CD4-positive, alpha-beta memory T cell (primary cell): ENCODE measurements around the gene MRM2. TPM values are rescaled to one million over a fixed set of nuclear protein-coding genes. Genes with fewer than 3 reads are reported as not detected.

Experiments
- CTCF ChIA-PET: fragments of 350-600 bp; sonication (Branson Sonifier 250); formaldehyde crosslinking; loops from one replicate; lab custom pipeline; 2021; ENCODE audit warnings: inconsistent platforms; ENCODE audit not compliant: partially characterized antibody; lab: Charles Lee
- POLR2A ChIA-PET: fragments of 350-600 bp; sonication (Branson Sonifier 250); formaldehyde crosslinking; loops from one replicate; lab custom pipeline; 2021; ENCODE audit not compliant: partially characterized antibody; lab: Charles Lee
- DNase-seq, 5 donors: peaks; one replicate each; pipeline versions ENCODE4 v3.0.0 to v3.0.0-alpha.2; 2020 to 2022; ENCODE audit warnings: mixed read lengths in 1 of 5
- H3K27ac ChIP-seq: one replicate; pipeline ENCODE4 v1.7.0; 2013; ENCODE audit warnings: low read depth, low read length
- H3K27me3 ChIP-seq: 2 replicates; pipeline ENCODE4 v1.7.0; 2013; ENCODE audit warnings: mild to moderate bottlenecking, low read length, moderate library complexity; ENCODE audit not compliant: insufficient read depth
- H3K36me3 ChIP-seq: 2 replicates; pipeline ENCODE4 v1.7.0; 2013; ENCODE audit warnings: mild to moderate bottlenecking, low read length, moderate library complexity; ENCODE audit not compliant: insufficient read depth
- H3K4me1 ChIP-seq: 2 replicates; pipeline ENCODE4 v1.7.0; 2013; ENCODE audit warnings: mild to moderate bottlenecking, low read length, moderate library complexity; ENCODE audit not compliant: insufficient read depth
- H3K4me3 ChIP-seq, 2 donors: one replicate each; pipeline ENCODE4 v1.7.0; 2013; ENCODE audit warnings: low read length in 2 of 2, mild to moderate bottlenecking in 1 of 2
- H3K9me3 ChIP-seq, 2 donors: one replicate each; pipeline ENCODE4 v1.7.0; 2013; ENCODE audit warnings: low read length in 2 of 2, control low read depth in 1 of 2; ENCODE audit not compliant: control insufficient read depth in 1 of 2
- H3K27ac Mint-ChIP-seq, 7 donors: one replicate each; pipeline ENCODE4 v1.8.0; 2020 to 2021; ENCODE audit warnings: mixed read lengths in 7 of 7, mild to moderate bottlenecking in 6 of 7, inconsistent platforms in 3 of 7, moderate library complexity in 3 of 7
- H3K27me3 Mint-ChIP-seq, 2 donors: one replicate each; pipeline ENCODE4 v1.8.0; 2020 to 2021; ENCODE audit warnings: mixed read lengths in 2 of 2
- H3K36me3 Mint-ChIP-seq, 2 donors: one replicate each; pipeline ENCODE4 v1.8.0; 2020 to 2021; ENCODE audit warnings: mixed read lengths in 2 of 2, inconsistent platforms in 1 of 2, mild to moderate bottlenecking in 1 of 2
- H3K4me1 Mint-ChIP-seq, 4 donors: one replicate each; pipeline ENCODE4 v1.8.0; 2020 to 2021; ENCODE audit warnings: mixed read lengths in 4 of 4, mild to moderate bottlenecking in 1 of 4
- H3K4me3 Mint-ChIP-seq, 8 donors: one replicate each; pipeline ENCODE4 v1.8.0; 2020 to 2021; ENCODE audit warnings: mixed read lengths in 8 of 8, mild to moderate bottlenecking in 7 of 8, moderate library complexity in 6 of 8, inconsistent platforms in 3 of 8
- H3K9me3 Mint-ChIP-seq, 8 donors: one replicate each; pipeline ENCODE4 v1.8.0; 2020 to 2021; ENCODE audit warnings: mixed read lengths in 8 of 8, mild to moderate bottlenecking in 5 of 8, inconsistent platforms in 3 of 8, moderate library complexity in 1 of 8
- intact Hi-C: fragments of 100-400 bp; cut with micrococcal nuclease; formaldehyde crosslinking; loops from one replicate; pipeline ENCODE4 v1.15.1; 2023
- polyA plus RNA-seq, 2 donors: library from polyadenylated mRNA; unstranded; fragments of 300-500 nt; fragmentation: Illumina TruSeq; gene quantifications; one replicate each; pipeline ENCODE4 v1.2.3, GENCODE V29; 2021
- total RNA-seq, 2 experiments: library from RNA; stranded (reverse); gene quantifications; one replicate each; pipeline ENCODE4 v1.2.3, GENCODE V29; 2021

MRM2 gene
- total and polyA plus RNA-seq, 4 experiments from 2014 or later, result 17.4 to 32.9 (median 24.0) TPM

DNA sequence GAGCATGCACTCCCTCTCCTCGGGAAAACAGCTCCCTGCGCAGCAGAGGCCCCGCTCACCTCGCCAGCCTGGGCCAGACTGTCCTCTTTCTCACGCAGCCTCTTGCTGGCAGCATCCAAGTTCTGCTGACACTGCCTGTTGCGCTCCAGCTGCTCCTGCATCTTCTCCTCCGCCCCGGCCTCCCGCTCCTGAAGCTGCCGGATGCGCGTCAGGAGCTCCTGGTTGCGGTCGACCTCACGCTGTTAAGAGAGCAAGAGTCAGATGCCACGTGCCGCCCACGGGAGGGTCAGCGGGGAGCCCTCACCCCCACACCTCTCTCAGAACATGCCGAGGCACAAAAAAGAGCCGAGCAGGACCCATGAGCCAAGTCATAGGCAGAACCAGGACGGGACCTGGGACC is 19.5 kb downstream of the MRM2 start:
- Mint-ChIP-seq H3K27me3 (no peaks in the 10 kb centered on the region), H3K27ac (no peak overlapping the region), H3K4me3 (no peak overlapping the region), H3K36me3 (peaks cover 28 to 48% of the 10 kb centered on the region in 2 donors), H3K9me3 (no peaks in the 10 kb centered on the region), H3K4me1 (peaks cover 0 to 10% (median 6%) of the 10 kb centered on the region in 4 donors)
- Histone ChIP-seq H3K36me3 (peaks cover 22% of the 10 kb centered on the region), H3K9me3 (no peaks in the 10 kb centered on the region), H3K4me3 (no peak overlapping the region), H3K4me1 (no peaks in the 10 kb centered on the region), H3K27me3 (no peaks in the 10 kb centered on the region), H3K27ac (no peak overlapping the region)
- intact Hi-C loops, result no loop called here
- DNase-seq, result no peak
- ChIA-PET POLR2A (no interaction called here), CTCF (no interaction called here)

DNA sequence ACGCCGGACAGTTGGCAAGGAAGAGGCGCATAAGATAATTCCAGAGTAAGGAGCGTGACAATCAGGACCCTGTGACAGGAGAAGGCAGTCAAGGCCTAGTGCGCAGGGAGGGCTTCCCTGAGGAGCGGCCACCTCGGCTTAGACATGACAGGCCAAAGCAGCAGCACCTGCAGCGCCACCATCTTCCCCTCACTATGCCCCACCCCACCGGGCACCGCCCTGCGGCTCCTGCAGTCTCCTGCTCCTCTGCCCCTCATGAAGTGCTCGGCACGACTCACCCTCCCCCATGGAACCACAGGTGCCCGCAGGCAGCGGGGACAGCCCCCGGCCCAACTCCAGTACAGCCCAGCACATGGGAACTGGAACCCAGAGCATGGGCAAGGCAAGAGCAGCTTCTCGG is 21.1 kb downstream of the MRM2 start:
- DNase-seq, result no peak
- peaks cover 21% of the 10 kb centered on the region for H3K36me3 ChIP-seq
- H3K4me1 ChIP-seq, result no peaks in the 10 kb centered on the region
- Mint-ChIP-seq H3K9me3 (no peaks in the 10 kb centered on the region), H3K27ac (no peak overlapping the region), H3K4me1 (peaks cover 2 to 7% (median 5%) of the 10 kb centered on the region in 4 donors), H3K27me3 (no peaks in the 10 kb centered on the region), H3K36me3 (peaks cover 38 to 55% of the 10 kb centered on the region in 2 donors), H3K4me3 (no peak overlapping the region)
- intact Hi-C loops, result no loop called here
- no peak overlapping the region for H3K27ac ChIP-seq
- ChIA-PET CTCF (no interaction called here), POLR2A (no interaction called here)
- no peaks in the 10 kb centered on the region for H3K27me3 ChIP-seq
- H3K4me3 ChIP-seq, result no peak overlapping the region
- H3K9me3 ChIP-seq, result no peaks in the 10 kb centered on the region

DNA sequence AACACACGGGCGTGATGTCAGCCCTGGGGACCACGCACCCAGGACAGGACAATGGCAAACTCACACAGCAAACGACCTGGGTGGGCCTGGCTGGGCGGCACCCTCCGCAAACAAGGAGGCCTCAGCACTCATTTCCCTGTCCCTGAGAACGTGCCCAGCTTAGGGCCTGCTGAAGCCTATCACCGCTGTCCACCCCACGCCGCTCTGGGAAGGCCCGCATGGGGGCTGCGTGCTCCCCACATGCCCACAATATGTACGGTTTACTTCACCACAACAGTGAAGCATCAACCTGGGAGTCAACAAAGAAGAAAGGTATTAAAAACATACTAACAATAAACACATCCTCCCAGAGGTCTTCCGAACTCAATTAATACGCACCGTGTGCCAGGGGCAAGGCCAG is 21.5 kb downstream of the MRM2 start:
- no peak overlapping the region for H3K27ac ChIP-seq
- ChIA-PET CTCF (no interaction called here), POLR2A (no interaction called here)
- no peaks in the 10 kb centered on the region for H3K4me1 ChIP-seq
- no peaks in the 10 kb centered on the region for H3K27me3 ChIP-seq
- no peak for DNase-seq
- H3K4me3 ChIP-seq, result no peak overlapping the region
- Mint-ChIP-seq H3K36me3 (peaks cover 39 to 58% of the 10 kb centered on the region in 2 donors), H3K27me3 (no peaks in the 10 kb centered on the region), H3K9me3 (no peaks in the 10 kb centered on the region), H3K27ac (peak overlapping the region in 1 of 7 donors; percentile 51), H3K4me1 (peaks cover 2 to 10% (median 6%) of the 10 kb centered on the region in 4 donors), H3K4me3 (no peak overlapping the region)
- no peaks in the 10 kb centered on the region for H3K9me3 ChIP-seq
- intact Hi-C loops, result no loop called here
- peaks cover 24% of the 10 kb centered on the region for H3K36me3 ChIP-seq

DNA sequence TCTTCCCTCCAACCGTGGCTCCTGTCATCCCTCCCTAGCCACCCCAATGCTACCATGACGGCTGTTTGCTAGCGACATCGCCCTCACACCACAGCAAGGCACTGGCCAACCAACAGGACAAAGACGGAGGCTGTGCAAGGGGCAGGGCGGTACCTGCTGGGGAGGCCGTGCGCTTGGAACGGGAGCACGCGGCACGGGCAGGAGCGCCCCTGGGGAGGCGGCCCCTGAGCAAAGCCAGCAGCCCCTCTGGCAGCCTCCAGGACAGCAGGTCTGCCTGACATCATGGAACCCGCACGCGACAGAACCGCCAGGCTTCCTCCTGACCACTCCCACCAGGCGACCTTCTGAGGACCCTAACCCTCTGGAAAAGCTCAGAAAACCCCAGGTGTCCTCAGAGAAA is 22.0 kb downstream of the MRM2 start:
- H3K4me1 Mint-ChIP-seq, result peaks cover 3 to 12% (median 6%) of the 10 kb centered on the region in 4 donors
- ChIA-PET CTCF (no interaction called here), POLR2A (no interaction called here)
- intact Hi-C loops, result no loop called here
- H3K4me3 Mint-ChIP-seq, result no peak overlapping the region
- no peak overlapping the region for H3K4me3 ChIP-seq
- H3K4me1 ChIP-seq, result no peaks in the 10 kb centered on the region
- H3K27me3 Mint-ChIP-seq, result no peaks in the 10 kb centered on the region
- no peak for DNase-seq
- H3K36me3 Mint-ChIP-seq, result peaks cover 39 to 62% of the 10 kb centered on the region in 2 donors
- peaks cover 23% of the 10 kb centered on the region for H3K36me3 ChIP-seq
- H3K27me3 ChIP-seq, result no peaks in the 10 kb centered on the region
- no peak overlapping the region for H3K27ac ChIP-seq
- H3K27ac Mint-ChIP-seq, result no peak overlapping the region
- H3K9me3 ChIP-seq, result no peaks in the 10 kb centered on the region
- H3K9me3 Mint-ChIP-seq, result no peaks in the 10 kb centered on the region

DNA sequence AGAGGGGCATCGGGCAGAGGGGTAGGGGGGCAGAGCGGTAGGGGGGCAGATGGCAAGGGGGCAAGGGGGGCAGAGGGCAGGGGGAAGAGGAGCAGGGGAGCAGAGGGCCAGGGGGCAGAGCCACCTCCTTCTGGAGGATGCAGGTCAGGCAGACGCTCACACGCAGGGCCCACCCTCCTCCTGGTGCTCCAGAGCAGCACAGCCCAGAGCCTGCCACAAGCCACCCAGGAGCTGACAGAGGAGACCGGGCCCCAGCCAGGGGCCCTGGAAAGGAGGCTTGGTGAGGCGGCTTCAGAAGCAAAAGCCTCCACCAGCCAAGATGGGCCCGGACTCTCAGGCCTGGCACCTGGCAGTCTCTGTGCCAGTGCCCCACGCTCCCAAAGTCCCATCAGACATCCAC is 22.4 kb downstream of the MRM2 start:
- H3K36me3 Mint-ChIP-seq, result peaks cover 39 to 63% of the 10 kb centered on the region in 2 donors
- H3K27me3 Mint-ChIP-seq, result no peaks in the 10 kb centered on the region
- peaks cover 23% of the 10 kb centered on the region for H3K36me3 ChIP-seq
- H3K4me3 ChIP-seq, result no peak overlapping the region
- H3K4me1 ChIP-seq, result no peaks in the 10 kb centered on the region
- ChIA-PET CTCF (no interaction called here), POLR2A (no interaction called here)
- no peak overlapping the region for H3K4me3 Mint-ChIP-seq
- no peak overlapping the region for H3K27ac Mint-ChIP-seq
- no peaks in the 10 kb centered on the region for H3K9me3 ChIP-seq
- intact Hi-C loops, result no loop called here
- H3K9me3 Mint-ChIP-seq, result no peaks in the 10 kb centered on the region
- no peak overlapping the region for H3K27ac ChIP-seq
- peaks cover 6 to 15% (median 7%) of the 10 kb centered on the region in 4 donors for H3K4me1 Mint-ChIP-seq
- no peaks in the 10 kb centered on the region for H3K27me3 ChIP-seq
- no peak for DNase-seq

DNA sequence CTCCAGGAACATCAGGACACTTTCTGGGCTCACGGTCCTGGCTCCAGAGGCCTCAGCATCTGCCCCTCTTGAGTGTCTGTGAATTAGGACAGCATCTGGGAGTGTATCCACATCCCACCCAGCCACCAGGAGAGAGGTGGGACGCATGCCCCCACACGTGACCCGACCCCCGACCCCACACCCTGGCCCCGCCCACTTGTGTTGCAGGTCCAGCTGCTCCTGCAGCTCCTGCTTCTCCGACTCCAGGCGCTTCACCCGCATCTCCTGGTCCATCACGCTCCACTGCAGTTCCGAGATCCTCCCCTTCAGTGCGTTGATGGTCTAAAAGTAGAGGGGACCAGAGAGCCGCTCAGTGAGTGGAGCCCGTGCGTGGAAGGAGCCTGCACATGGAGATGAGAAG is 22.9 kb downstream of the MRM2 start:
- peaks cover 36 to 62% of the 10 kb centered on the region in 2 donors for H3K36me3 Mint-ChIP-seq
- peaks cover 4 to 17% (median 7%) of the 10 kb centered on the region in 4 donors for H3K4me1 Mint-ChIP-seq
- Histone ChIP-seq H3K27ac (no peak overlapping the region), H3K27me3 (no peaks in the 10 kb centered on the region), H3K4me1 (no peaks in the 10 kb centered on the region), H3K4me3 (no peak overlapping the region), H3K36me3 (peaks cover 23% of the 10 kb centered on the region), H3K9me3 (no peaks in the 10 kb centered on the region)
- POLR2A ChIA-PET, result no interaction called here
- no peak overlapping the region for H3K27ac Mint-ChIP-seq
- intact Hi-C loops, result no loop called here
- no peaks in the 10 kb centered on the region for H3K27me3 Mint-ChIP-seq
- H3K4me3 Mint-ChIP-seq, result no peak overlapping the region
- CTCF ChIA-PET, result no interaction called here
- DNase-seq, result no peak
- no peaks in the 10 kb centered on the region for H3K9me3 Mint-ChIP-seq

DNA sequence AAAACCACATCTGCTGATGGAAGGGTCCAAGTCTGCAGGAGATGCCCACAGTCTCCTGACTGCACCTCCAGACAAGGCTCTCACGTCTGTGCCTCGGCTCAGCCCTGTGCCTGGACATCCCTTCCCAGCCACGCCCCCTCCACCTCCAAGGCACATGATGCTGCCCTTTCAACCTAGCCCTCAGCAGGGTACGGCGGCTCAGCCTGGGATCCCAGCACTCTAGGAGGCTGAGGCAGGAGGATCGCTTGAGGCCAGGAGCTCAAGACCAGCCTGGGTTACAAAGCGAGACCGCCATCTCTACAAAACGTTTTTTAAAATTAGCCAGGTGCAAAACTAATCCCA is 23.6 kb downstream of the MRM2 start:
- Mint-ChIP-seq H3K27ac (peak overlapping the region in 1 of 7 donors; percentile 55), H3K27me3 (no peaks in the 10 kb centered on the region), H3K4me3 (no peak overlapping the region), H3K36me3 (peaks cover 39 to 65% of the 10 kb centered on the region in 2 donors), H3K9me3 (no peaks in the 10 kb centered on the region), H3K4me1 (peaks cover 6 to 19% (median 11%) of the 10 kb centered on the region in 4 donors)
- ChIA-PET POLR2A (no interaction called here), CTCF (no interaction called here)
- H3K9me3 ChIP-seq, result no peaks in the 10 kb centered on the region
- H3K4me1 ChIP-seq, result no peaks in the 10 kb centered on the region
- peaks cover 23% of the 10 kb centered on the region for H3K36me3 ChIP-seq
- H3K27me3 ChIP-seq, result no peaks in the 10 kb centered on the region
- intact Hi-C loops, result no loop called here
- H3K4me3 ChIP-seq, result no peak overlapping the region
- no peak for DNase-seq
- H3K27ac ChIP-seq, result no peak overlapping the region
